H9 (cell line): ENCODE results near the gene PF4V1. TPM values are rescaled to one million over a fixed set of nuclear protein-coding genes. Genes with fewer than 3 reads are reported as not detected.

ENCODE experiments used
- DNase-seq: peaks from one replicate; pipeline ENCODE4 v3.0.0-alpha.2; 2017
- H2AFZ ChIP-seq: one replicate; pipeline ENCODE4 v1.6.1; 2013; ENCODE audit warnings: mild to moderate bottlenecking, low read length, control low read depth, moderate library complexity
- H2AK5ac ChIP-seq: 2 replicates; pipeline ENCODE4 v1.6.1; 2013; ENCODE audit warnings: low read length, control low read depth, mixed read lengths; ENCODE audit not compliant: insufficient read length
- H2BK120ac ChIP-seq: one replicate; pipeline ENCODE4 v1.6.1; 2013; ENCODE audit warnings: low read depth, mild to moderate bottlenecking, low read length, control low read depth, inconsistent platforms; ENCODE audit not compliant: poor library complexity, severe bottlenecking
- H2BK12ac ChIP-seq: 2 replicates; pipeline ENCODE4 v1.6.1; 2013; ENCODE audit warnings: low read length, control low read depth, mixed read lengths, low read depth; ENCODE audit not compliant: insufficient read length
- H2BK15ac ChIP-seq: 2 replicates; pipeline ENCODE4 v1.6.1; 2013; ENCODE audit warnings: low read depth, low read length, control low read depth
- H2BK20ac ChIP-seq: one replicate; pipeline ENCODE4 v1.6.1; 2013; ENCODE audit warnings: low read depth, mild to moderate bottlenecking, low read length, control low read depth, inconsistent platforms; ENCODE audit not compliant: poor library complexity, severe bottlenecking
- H2BK5ac ChIP-seq: 2 replicates; pipeline ENCODE4 v1.6.1; 2013; ENCODE audit warnings: low read length, control low read depth, mixed read lengths; ENCODE audit not compliant: insufficient read length
- H3K14ac ChIP-seq: 2 replicates; pipeline ENCODE4 v1.6.1; 2013; ENCODE audit warnings: low read length, control low read depth; ENCODE audit not compliant: insufficient read depth
- H3K18ac ChIP-seq: 2 replicates; pipeline ENCODE4 v1.6.1; 2013; ENCODE audit warnings: low read depth, mild to moderate bottlenecking, mixed read lengths, low read length, control low read depth; ENCODE audit not compliant: insufficient read length
- H3K23ac ChIP-seq: 2 replicates; pipeline ENCODE4 v1.6.1; 2013; ENCODE audit warnings: low read length, control low read depth, mixed read lengths, low read depth; ENCODE audit not compliant: insufficient read length
- H3K23me2 ChIP-seq: 2 replicates; pipeline ENCODE4 v1.6.1; 2013; ENCODE audit warnings: low read depth, mild to moderate bottlenecking, mixed read lengths, low read length, control low read depth; ENCODE audit not compliant: insufficient read length, poor library complexity, severe bottlenecking
- H3K27ac ChIP-seq: 2 replicates; pipeline ENCODE4 v1.5.1; 2013; ENCODE audit warnings: low read length, control low read depth, mixed read lengths, low read depth; ENCODE audit not compliant: insufficient read length
- H3K27me3 ChIP-seq: 2 replicates; pipeline ENCODE4 v1.6.1; 2013; ENCODE audit warnings: low read length, control low read depth, inconsistent platforms; ENCODE audit not compliant: insufficient read depth
- H3K4ac ChIP-seq: 2 replicates; pipeline ENCODE4 v1.6.1; 2013; ENCODE audit warnings: low read depth, mild to moderate bottlenecking, control low read depth, inconsistent platforms, low read length, moderate library complexity
- H3K4me1 ChIP-seq: 2 replicates; pipeline ENCODE4 v1.6.1; 2013; ENCODE audit warnings: low read length, control low read depth, inconsistent platforms; ENCODE audit not compliant: insufficient read depth
- H3K4me2 ChIP-seq: 2 replicates; pipeline ENCODE4 v1.6.1; 2013; ENCODE audit warnings: low read length, control low read depth, mixed read lengths; ENCODE audit not compliant: insufficient read length, insufficient read depth
- H3K56ac ChIP-seq: 2 replicates; pipeline ENCODE4 v1.6.1; 2013; ENCODE audit warnings: low read depth, mild to moderate bottlenecking, mixed read lengths, low read length, control low read depth; ENCODE audit not compliant: insufficient read length
- H3K79me1 ChIP-seq: 2 replicates; pipeline ENCODE4 v1.6.1; 2013; ENCODE audit warnings: low read depth, mild to moderate bottlenecking, moderate library complexity, low read length, control low read depth, inconsistent platforms; ENCODE audit not compliant: insufficient read depth, poor library complexity, severe bottlenecking
- H3K79me2 ChIP-seq: 2 replicates; pipeline ENCODE4 v1.6.1; 2013; ENCODE audit warnings: low read length, control low read depth, inconsistent platforms; ENCODE audit not compliant: insufficient read depth
- H3K9ac ChIP-seq: 2 replicates; pipeline ENCODE4 v1.6.1; 2013; ENCODE audit warnings: low read length, control low read depth, mixed read lengths; ENCODE audit not compliant: insufficient read length; ENCODE audit errors: extremely low read depth
- H3K9me3 ChIP-seq: one replicate; pipeline ENCODE4 v1.6.1; 2013; ENCODE audit warnings: low read depth, low read length, inconsistent platforms; ENCODE audit not compliant: control insufficient read depth
- H3T11ph ChIP-seq: one replicate; pipeline ENCODE4 v1.6.1; 2013; ENCODE audit warnings: mild to moderate bottlenecking, low read length, control low read depth, inconsistent platforms
- H4K20me1 ChIP-seq: one replicate; pipeline ENCODE4 v1.6.1; 2013; ENCODE audit not compliant: control insufficient read depth, insufficient read length, insufficient read depth
- H4K5ac ChIP-seq: 2 replicates; pipeline ENCODE4 v1.6.1; 2013; ENCODE audit warnings: low read depth, mild to moderate bottlenecking, mixed read lengths, low read length, control low read depth; ENCODE audit not compliant: insufficient read length
- H4K8ac ChIP-seq: replicated peaks from 2 replicates; pipeline ENCODE4 v1.6.1; 2013; ENCODE audit warnings: low read length, control low read depth, mixed read lengths, low read depth; ENCODE audit not compliant: insufficient read length
- H4K91ac ChIP-seq: 2 replicates; pipeline ENCODE4 v1.6.1; 2013; ENCODE audit warnings: low read depth, mild to moderate bottlenecking, moderate library complexity, mixed read lengths, low read length, control low read depth; ENCODE audit not compliant: insufficient read length
- H3K27ac Mint-ChIP-seq, 3 experiments: 2 replicates in 2 of 3; 3 replicates in 1 of 3; pipeline ENCODE4 v1.8.0; 2020 to 2021; ENCODE audit warnings: mixed read lengths in 3 of 3, mild to moderate bottlenecking in 1 of 3, moderate library complexity in 1 of 3
- H3K27me3 Mint-ChIP-seq: 2 replicates; pipeline ENCODE4 v1.8.0; 2021; ENCODE audit warnings: low read depth, mild to moderate bottlenecking, moderate library complexity, mixed read lengths
- H3K36me3 Mint-ChIP-seq, 3 experiments: 2 replicates in 2 of 3; 3 replicates in 1 of 3; pipeline ENCODE4 v1.8.0; 2020 to 2021; ENCODE audit warnings: low read depth in 3 of 3, mixed read lengths in 3 of 3; ENCODE audit not compliant: insufficient read depth in 1 of 3
- H3K4me1 Mint-ChIP-seq, 2 experiments: 2 replicates each; pipeline ENCODE4 v1.8.0; 2020; ENCODE audit warnings: mixed read lengths in 2 of 2
- H3K4me3 Mint-ChIP-seq, 2 experiments: 2 replicates in 1 of 2; 3 replicates in 1 of 2; pipeline ENCODE4 v1.8.0; 2020 to 2021; ENCODE audit warnings: mild to moderate bottlenecking in 2 of 2, mixed read lengths in 2 of 2, moderate library complexity in 1 of 2
- H3K9me3 Mint-ChIP-seq, 2 experiments: 2 replicates in 1 of 2; 3 replicates in 1 of 2; pipeline ENCODE4 v1.8.0; 2020; ENCODE audit warnings: mild to moderate bottlenecking in 2 of 2, mixed read lengths in 2 of 2, moderate library complexity in 1 of 2
- WGBS: extraction: QIAGEN DNeasy Blood & Tissue Kit; methylation state at CpG from one replicate; pipeline ENCODE4 v1.1.7; 2013; ENCODE audit warnings: missing lambda C conversion rate, low lambda C conversion rate, mixed read lengths; ENCODE audit not compliant: insufficient read length; ENCODE audit errors: extremely low coverage; 5-methylcytosine and 5-hydroxymethylcytosine counted together
- total RNA-seq: library from RNA; stranded (reverse); gene quantifications from 2 replicates; pipeline ENCODE4 v1.2.1, GENCODE V29; 2021
- TF ChIP-seq, protein P1 (sequence below): fragments of 200-600 bp; sonication (generic); conservative IDR thresholded peaks from 3 replicates; pipeline ENCODE4 v1.8.0; 2021; ENCODE audit warnings: antibody characterized with exemption, mild to moderate bottlenecking

The PF4V1 gene
- total RNA-seq, 1 experiment from 2014 or later = not detected

DNA sequence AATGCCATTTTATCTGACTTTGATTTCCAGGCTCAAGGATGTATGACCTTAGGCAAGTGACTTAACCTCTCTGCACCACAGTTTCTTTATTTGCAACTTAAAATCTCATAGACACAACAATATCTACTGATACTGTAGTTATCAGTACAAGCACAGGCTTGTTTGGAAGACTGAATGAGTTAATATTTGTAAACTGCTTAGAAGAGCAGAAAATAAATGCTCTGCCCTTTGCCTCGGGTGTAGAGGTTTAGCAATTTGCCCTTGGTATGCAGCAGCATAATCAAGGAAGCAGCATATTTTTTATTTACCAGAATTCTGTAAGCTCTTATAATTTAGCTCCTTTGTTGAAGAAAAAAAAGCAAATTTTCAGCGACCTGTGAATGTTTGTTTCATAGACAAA lies 13.2 kb downstream of the PF4V1 start:
- DNase-seq = no peak
- Histone ChIP-seq H3K56ac (no peak overlapping the region), H2BK5ac (no peak overlapping the region), H2BK15ac (no peak overlapping the region), H3K9ac (no peak overlapping the region), H3K27me3 (no peaks in the 10 kb centered on the region; the same call in 1 of the 2 replicates), H4K91ac (no peak overlapping the region), H3K4ac (no peak overlapping the region), H2AFZ (no peak overlapping the region), H3K4me2 (no peak overlapping the region), H2BK12ac (no peak overlapping the region), H2BK20ac (no peak overlapping the region), H3T11ph (no peak overlapping the region), H4K20me1 (no peaks in the 10 kb centered on the region), H3K23ac (no peak overlapping the region), H3K14ac (no peak overlapping the region), H2AK5ac (no peak overlapping the region), H2BK120ac (no peak overlapping the region), H4K8ac (no peak overlapping the region), H3K79me1 (no peaks in the 10 kb centered on the region), H3K79me2 (no peaks in the 10 kb centered on the region), H3K9me3 (no peaks in the 10 kb centered on the region), H3K4me1 (0 out of 2 replicates have a peak, but pooled peaks cover 2% of the 10 kb centered on the region), H4K5ac (no peak overlapping the region), H3K18ac (no peak overlapping the region), H3K23me2 (peaks cover 12% of the 10 kb centered on the region), H3K27ac (no peak overlapping the region)
- no peak overlapping the region for H3K27ac Mint-ChIP-seq
- WGBS = no CpG with 5 or more reads among the region's 2 CpGs
- no peaks in the 10 kb centered on the region for H3K36me3 Mint-ChIP-seq
- TF ChIP-seq, protein P1, sequence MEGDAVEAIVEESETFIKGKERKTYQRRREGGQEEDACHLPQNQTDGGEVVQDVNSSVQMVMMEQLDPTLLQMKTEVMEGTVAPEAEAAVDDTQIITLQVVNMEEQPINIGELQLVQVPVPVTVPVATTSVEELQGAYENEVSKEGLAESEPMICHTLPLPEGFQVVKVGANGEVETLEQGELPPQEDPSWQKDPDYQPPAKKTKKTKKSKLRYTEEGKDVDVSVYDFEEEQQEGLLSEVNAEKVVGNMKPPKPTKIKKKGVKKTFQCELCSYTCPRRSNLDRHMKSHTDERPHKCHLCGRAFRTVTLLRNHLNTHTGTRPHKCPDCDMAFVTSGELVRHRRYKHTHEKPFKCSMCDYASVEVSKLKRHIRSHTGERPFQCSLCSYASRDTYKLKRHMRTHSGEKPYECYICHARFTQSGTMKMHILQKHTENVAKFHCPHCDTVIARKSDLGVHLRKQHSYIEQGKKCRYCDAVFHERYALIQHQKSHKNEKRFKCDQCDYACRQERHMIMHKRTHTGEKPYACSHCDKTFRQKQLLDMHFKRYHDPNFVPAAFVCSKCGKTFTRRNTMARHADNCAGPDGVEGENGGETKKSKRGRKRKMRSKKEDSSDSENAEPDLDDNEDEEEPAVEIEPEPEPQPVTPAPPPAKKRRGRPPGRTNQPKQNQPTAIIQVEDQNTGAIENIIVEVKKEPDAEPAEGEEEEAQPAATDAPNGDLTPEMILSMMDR = no peak
- peaks cover 32% of the 10 kb centered on the region for H3K27me3 Mint-ChIP-seq
- peaks cover 18 to 21% of the 10 kb centered on the region in 2 experiments for H3K4me1 Mint-ChIP-seq
- H3K4me3 Mint-ChIP-seq = no peak overlapping the region
- H3K9me3 Mint-ChIP-seq = no peaks in the 10 kb centered on the region; a peak in 1 of 5 replicates
